ENCODE measurements around the gene TM9SF3.

DNA sequence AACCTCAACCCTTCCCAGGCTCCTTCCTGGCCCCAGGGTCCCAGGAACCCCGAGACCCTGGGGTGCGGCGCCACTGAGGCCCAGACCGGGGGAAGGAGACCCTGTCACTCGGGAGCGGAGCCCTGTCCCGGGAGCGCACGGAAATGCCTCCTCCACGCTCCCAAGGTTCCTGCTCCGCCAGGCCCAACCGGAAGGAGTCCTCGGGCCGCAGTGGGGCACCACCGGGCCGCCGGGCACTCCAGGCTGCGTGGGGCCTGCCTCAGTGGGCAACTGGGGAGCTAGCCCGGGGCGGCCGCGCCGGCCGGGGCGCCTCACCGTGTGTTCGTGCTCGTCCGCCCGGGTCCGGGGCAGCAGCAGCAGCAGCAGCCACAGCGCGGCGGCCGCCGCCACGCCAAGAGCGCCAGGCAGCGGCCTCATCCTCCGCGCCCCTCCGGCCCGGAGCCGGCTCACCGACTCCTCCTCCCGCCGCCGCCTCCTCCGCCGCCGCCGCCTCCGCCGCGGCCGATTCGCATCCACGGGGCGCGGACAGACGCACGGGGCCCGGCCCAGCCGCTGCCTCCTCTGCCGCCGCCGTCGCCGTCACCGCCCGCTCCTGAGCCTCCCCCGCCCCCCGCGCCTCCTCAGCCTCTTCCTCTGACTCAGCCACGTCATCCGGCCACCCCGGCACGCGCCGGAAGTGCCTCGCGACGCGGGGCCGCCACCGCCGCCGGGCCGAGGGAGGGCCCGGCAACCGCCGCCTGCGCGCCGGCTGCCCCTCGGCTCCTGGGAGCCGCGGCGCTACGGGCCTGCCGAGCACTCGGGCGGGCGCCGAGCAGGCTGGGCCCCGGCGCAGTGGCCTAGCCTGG, at the start of gene TM9SF3:
- TF ChIP-seq POLR2A (IDR thresholded peaks at IDR 0.05; ENCODE audit: low read depth, low read length) (peak; percentile 80), POU2F2 (IDR thresholded peaks at IDR 0.05; ENCODE audit: low read depth, low read length) (no peak)
